ENCODE measurements around the gene PLXNB3. TPM values are rescaled to one million over a fixed set of nuclear protein-coding genes. Genes with fewer than 3 reads are reported as not detected.

PLXNB3 gene
- total RNA-seq, 2 experiments from 2014 or later, result not detected

DNA sequence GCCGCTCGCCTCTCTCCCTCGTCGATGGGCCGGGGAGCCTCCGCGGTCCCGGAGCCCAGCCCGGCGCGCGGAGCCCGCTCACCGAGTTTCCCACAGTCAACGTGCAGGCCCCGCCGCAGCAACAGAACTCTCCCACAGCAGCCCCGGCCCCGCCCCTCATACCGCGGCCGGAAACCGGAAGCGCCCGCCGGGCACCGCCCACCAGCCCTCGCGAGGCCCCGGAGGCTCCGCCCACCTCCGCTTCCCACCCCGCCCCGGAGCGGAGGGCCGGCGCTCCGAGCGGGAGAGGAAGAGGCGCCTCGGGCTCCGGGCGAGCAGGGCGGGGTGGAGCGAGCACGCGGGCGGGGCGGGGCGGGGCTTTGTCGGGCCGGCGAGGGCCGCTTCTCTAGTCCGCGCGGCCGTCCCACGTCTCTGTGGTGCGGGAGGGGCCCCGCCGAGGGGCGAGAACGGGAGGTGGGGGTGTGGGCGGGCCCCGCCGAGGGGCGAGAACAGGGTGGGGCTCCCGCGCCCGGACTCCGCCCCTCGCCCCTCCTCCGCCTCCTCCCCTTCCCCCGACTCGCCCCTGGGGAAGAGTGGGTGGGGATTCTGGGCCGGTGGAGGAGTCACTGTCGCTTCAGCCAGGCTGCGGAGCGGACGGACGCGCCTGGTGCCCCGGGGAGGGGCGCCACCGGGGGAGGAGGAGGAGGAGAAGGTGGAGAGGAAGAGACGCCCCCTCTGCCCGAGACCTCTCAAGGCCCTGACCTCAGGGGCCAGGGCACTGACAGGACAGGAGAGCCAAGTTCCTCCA, 39.6 kb upstream of the PLXNB3 start, which contains the start of the genes ABCD1 and BCAP31:
TSS of gene ABCD1 (plus strand) at position 605 of the 787 bp plus-strand sequence. CDS start 411 bp downstream, outside the sequence.
TSS of gene BCAP31 (minus strand) at position 136 of the 787 bp plus-strand sequence. CDS start 1,143 bp downstream, outside the sequence.
- Histone ChIP-seq H4K20me1 (ENCODE audit: insufficient read depth, low read length) (no peaks in the 10 kb centered on the region), H3K27ac (ENCODE audit: low read depth, low read length, poor library complexity, severe bottlenecking) (peak within 1 kb of the TSS; percentile 76), H3K36me3 (ENCODE audit: insufficient read depth, low read length) (peaks cover 29% of the 10 kb centered on the region), H3K4me2 (ENCODE audit: low read length) (peak within 1 kb of the TSS; percentile 93), H3K4me1 (ENCODE audit: insufficient read depth, low read length, poor library complexity, severe bottlenecking) (peaks cover 50% of the 10 kb centered on the region), H3K79me2 (ENCODE audit: insufficient read depth, low read depth, low read length) (peaks cover 22% of the 10 kb centered on the region; the same call in 1 of the 2 replicates), H3K4me3 (ENCODE audit: low read depth, low read length, poor library complexity, severe bottlenecking) (peak within 1 kb of the TSS; percentile 85), H3K9me2 (ENCODE audit: insufficient read depth, low read length) (no peaks in the 10 kb centered on the region), H3K9me3 (ENCODE audit: low read length) (no peaks in the 10 kb centered on the region), H2AFZ (ENCODE audit: low read length) (0 out of 2 replicates have a peak within 1 kb of the TSS, but pooled peaks have one; percentile 9)
- peak; percentile 88 for DNase-seq (ENCODE audit: low spot score)
- intact Hi-C loops (cut with micrococcal nuclease; ENCODE audit: unreplicated experiment), result no loop called here
- POLR2A ChIA-PET, result interaction anchor here (0.6 kb wide), 2 partner anchors 184 to 785 kb away, joined by 3 to 4 read pairs; no protein-coding TSS in a partner anchor
- CTCF ChIA-PET (ENCODE audit: unreplicated experiment), result interaction anchor here (0.5 kb wide), 1 partner anchor 17 kb away, joined by 4 read pairs; no protein-coding TSS in a partner anchor
- TF ChIP-seq, protein P1, sequence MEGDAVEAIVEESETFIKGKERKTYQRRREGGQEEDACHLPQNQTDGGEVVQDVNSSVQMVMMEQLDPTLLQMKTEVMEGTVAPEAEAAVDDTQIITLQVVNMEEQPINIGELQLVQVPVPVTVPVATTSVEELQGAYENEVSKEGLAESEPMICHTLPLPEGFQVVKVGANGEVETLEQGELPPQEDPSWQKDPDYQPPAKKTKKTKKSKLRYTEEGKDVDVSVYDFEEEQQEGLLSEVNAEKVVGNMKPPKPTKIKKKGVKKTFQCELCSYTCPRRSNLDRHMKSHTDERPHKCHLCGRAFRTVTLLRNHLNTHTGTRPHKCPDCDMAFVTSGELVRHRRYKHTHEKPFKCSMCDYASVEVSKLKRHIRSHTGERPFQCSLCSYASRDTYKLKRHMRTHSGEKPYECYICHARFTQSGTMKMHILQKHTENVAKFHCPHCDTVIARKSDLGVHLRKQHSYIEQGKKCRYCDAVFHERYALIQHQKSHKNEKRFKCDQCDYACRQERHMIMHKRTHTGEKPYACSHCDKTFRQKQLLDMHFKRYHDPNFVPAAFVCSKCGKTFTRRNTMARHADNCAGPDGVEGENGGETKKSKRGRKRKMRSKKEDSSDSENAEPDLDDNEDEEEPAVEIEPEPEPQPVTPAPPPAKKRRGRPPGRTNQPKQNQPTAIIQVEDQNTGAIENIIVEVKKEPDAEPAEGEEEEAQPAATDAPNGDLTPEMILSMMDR (conservative IDR thresholded peaks at IDR 0.05; ENCODE audit: low read length), result no peak
- no peak for TF ChIP-seq EZH2phosphoT487 (IDR thresholded peaks at IDR 0.05; ENCODE audit: borderline replicate concordance, low read depth, low read length)
- BruUV-seq (replicated peaks), result no TSS peak

DNA sequence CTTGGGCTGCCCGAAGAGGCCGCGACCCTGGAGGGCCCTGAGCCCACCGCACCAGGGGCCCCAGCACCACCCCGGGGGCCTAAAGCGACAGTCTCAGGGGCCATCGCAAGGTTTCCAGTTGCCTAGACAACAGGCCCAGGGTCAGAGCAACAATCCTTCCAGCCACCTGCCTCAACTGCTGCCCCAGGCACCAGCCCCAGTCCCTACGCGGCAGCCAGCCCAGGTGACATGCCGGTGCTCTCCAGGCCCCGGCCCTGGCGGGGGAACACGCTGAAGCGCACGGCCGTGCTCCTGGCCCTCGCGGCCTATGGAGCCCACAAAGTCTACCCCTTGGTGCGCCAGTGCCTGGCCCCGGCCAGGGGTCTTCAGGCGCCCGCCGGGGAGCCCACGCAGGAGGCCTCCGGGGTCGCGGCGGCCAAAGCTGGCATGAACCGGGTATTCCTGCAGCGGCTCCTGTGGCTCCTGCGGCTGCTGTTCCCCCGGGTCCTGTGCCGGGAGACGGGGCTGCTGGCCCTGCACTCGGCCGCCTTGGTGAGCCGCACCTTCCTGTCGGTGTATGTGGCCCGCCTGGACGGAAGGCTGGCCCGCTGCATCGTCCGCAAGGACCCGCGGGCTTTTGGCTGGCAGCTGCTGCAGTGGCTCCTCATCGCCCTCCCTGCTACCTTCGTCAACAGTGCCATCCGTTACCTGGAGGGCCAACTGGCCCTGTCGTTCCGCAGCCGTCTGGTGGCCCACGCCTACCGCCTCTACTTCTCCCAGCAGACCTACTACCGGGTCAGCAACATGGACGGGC, 38.8 kb upstream of the PLXNB3 start:
- Histone ChIP-seq H3K27ac (ENCODE audit: low read depth, low read length, poor library complexity, severe bottlenecking) (peak overlapping the region; percentile 76), H3K9me3 (ENCODE audit: low read length) (no peaks in the 10 kb centered on the region), H3K4me1 (ENCODE audit: insufficient read depth, low read length, poor library complexity, severe bottlenecking) (peaks cover 50% of the 10 kb centered on the region), H3K36me3 (ENCODE audit: insufficient read depth, low read length) (peaks cover 21% of the 10 kb centered on the region), H4K20me1 (ENCODE audit: insufficient read depth, low read length) (no peaks in the 10 kb centered on the region), H3K4me3 (ENCODE audit: low read depth, low read length, poor library complexity, severe bottlenecking) (peak overlapping the region; percentile 85), H3K4me2 (ENCODE audit: low read length) (peak overlapping the region; percentile 74), H2AFZ (ENCODE audit: low read length) (no peak overlapping the region), H3K79me2 (ENCODE audit: insufficient read depth, low read depth, low read length) (peaks cover 22% of the 10 kb centered on the region; the same call in 1 of the 2 replicates), H3K9me2 (ENCODE audit: insufficient read depth, low read length) (no peaks in the 10 kb centered on the region)
- CTCF ChIA-PET (ENCODE audit: unreplicated experiment), result no interaction called here
- TF ChIP-seq EZH2phosphoT487 (IDR thresholded peaks at IDR 0.05; ENCODE audit: borderline replicate concordance, low read depth, low read length), result no peak
- TF ChIP-seq, protein P1 (conservative IDR thresholded peaks at IDR 0.05; ENCODE audit: low read length), result no peak
- POLR2A ChIA-PET, result no interaction called here
- DNase-seq (ENCODE audit: low spot score), result peak; percentile 36
- no TSS peak for BruUV-seq (replicated peaks)
- intact Hi-C loops (cut with micrococcal nuclease; ENCODE audit: unreplicated experiment), result no loop called here

All from OCI-LY7 (cell line).